Transverse colon (tissue), 3 donors: ENCODE measurements around the gene GPR68.

Experiments used
- CTCF ChIP-seq, 5 experiments: fragments of 200-600 bp in 3 of 5; fragments of 450-650 bp in 2 of 5; sonication (generic) in 3 of 5; IDR thresholded peaks; 1 replicate in 2 of 5; 2 replicates in 3 of 5; pipeline ENCODE4 v1.5.1; 2016 to 2017; ENCODE audit warnings: antibody characterized with exemption in 5 of 5, inconsistent platforms in 3 of 5, mild to moderate bottlenecking in 2 of 5, moderate library complexity in 1 of 5
- POLR2A ChIP-seq: fragments of 450-650 bp; IDR thresholded peaks from one replicate; pipeline ENCODE4 v1.6.1; 2016; ENCODE audit warnings: antibody characterized with exemption, mild to moderate bottlenecking, moderate library complexity

- TF ChIP-seq CTCF (IDR thresholded peaks at IDR 0.05) (no peak), POLR2A (no peak)
Measured at GRCh38 chr14:91197631-91198030, 46.9 kb downstream of the GPR68 start.
